Retinal pigment epithelial cell (primary cell): ENCODE data around the gene MAP3K5.
A peak's percentile ranks its signal among the peaks of the same experiment; 100 is the strongest.

Source experiments
- DNase-seq: peaks from one replicate; pipeline ENCODE4 v3.0.0-alpha.2; 2010; ENCODE audit warnings: low read depth
- H3K4me3 ChIP-seq: 2 replicates; pipeline ENCODE4 v1.5.1; 2011; ENCODE audit warnings: mild to moderate bottlenecking, low read length, control low read depth, moderate library complexity
- CTCF ChIP-seq: conservative IDR thresholded peaks from 2 replicates; pipeline ENCODE4 v1.5.1; 2011; ENCODE audit warnings: low read depth, low read length, control low read depth, inconsistent platforms

Gene MAP3K5

GRCh38 chr6:136635615-136636014, 156.7 kb downstream of the MAP3K5 start:
- no peak for DNase-seq
- no peak for TF ChIP-seq CTCF
- H3K4me3 ChIP-seq: no peak overlapping the region

DNA sequence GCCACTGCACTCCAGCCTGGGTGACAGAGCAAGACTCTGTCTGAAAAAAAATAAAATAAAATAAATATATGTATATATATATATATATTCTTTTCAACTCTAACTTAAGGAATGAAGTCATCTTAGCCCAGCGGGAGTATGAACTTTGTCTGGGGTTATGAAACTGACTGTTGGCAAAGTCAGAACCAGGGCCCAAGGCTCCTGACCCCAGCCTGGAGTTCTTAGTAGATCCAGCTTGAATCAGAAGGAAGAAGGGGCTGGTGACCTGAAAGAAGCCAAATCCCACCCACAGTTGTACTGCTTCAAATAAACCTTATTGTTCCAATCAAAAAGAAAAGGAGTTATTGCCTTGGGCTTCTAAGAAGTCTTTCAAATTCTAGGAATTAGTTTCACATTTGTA, 158.9 kb downstream of the MAP3K5 start:
- no peak for TF ChIP-seq CTCF
- no peak overlapping the region for H3K4me3 ChIP-seq
- DNase-seq: no peak

- no peak overlapping the region for H3K4me3 ChIP-seq
- peak; percentile 54 for DNase-seq
- no peak for TF ChIP-seq CTCF
These were observed 163.3 kb downstream of the MAP3K5 start for GRCh38 chr6:136628996-136629395.

DNA sequence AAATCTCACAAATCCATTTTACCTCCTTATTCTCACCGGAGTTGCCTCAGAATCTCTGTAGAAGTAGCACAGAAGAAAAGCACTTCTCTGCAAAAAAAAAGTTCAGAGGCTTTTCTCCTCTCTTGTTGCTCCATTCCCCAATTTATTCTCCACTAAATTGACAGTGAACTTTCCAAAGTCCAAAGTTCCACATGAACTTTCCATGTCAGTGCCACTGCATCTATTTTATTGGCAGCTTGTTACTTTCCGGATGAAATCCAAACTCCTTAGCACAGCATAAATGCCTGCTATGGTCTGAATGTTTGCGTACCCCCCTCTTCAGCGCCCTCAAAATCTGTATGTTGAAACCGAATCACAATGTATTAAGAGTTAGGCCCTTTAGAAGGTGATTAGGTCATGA, 165.1 kb downstream of the MAP3K5 start:
- DNase-seq: no peak
- no peak overlapping the region for H3K4me3 ChIP-seq
- no peak for TF ChIP-seq CTCF

DNA sequence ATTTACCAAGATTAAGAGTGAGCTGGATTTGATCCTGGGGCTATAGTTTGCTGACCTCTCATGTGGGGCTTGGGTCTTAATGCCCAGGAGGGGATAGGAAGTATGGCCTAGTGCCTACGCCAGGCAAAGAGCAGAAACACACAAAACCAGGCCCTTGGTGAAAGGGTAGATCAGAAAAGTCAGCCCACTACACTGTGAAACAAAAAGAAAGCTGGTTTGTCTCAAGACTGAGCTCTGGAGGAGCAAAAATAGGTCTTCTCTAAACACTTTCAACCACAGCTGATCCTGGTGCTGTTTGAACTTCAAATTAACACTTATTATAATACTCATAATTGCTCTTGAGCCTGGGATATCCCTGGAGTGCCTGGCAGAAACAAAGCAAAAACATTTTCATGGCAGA, 167.0 kb downstream of the MAP3K5 start:
- H3K4me3 ChIP-seq: no peak overlapping the region
- TF ChIP-seq CTCF: no peak

DNA sequence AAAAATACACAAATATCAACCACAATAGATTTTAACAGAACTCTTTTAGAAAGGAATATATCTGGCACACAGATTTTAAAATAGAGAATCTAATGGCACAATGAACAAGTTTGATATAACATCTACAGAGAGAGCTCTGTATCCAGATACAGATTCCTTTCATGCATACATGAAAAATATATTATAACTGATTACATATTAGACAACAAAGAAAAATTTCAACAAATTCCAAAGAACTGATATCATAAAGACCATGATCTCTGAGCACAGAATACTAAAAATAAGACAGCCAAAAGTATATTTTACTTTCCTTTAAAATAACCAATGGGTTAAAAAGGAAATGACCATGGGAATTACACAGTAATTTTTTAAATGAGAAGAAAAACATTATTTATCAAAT, 167.9 kb downstream of the MAP3K5 start:
- no peak for TF ChIP-seq CTCF
- no peak for DNase-seq
- H3K4me3 ChIP-seq: no peak overlapping the region

More for the DNA sequence above, 167.0 kb downstream of the MAP3K5 start:
- no peak for DNase-seq

DNA sequence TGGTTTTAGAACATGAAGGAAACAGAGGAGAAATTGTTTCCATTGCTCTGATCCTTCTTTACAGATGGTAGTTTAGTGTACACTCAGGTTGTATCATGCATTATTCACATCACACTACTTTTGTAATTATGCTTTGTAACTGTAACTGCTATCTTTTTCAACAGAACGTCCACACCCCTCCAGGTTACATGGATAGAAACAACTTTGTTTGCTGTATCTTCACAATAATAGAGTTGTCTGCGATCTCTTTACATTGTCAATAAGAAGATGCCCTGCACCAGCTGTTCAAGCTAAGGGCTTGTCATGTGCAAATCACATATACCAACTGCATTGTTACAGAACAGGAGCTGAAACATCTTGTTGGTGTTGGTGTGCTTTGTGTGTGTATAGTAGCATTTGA, 174.2 kb downstream of the MAP3K5 start:
- TF ChIP-seq CTCF: no peak

More for the DNA sequence above, 174.2 kb downstream of the MAP3K5 start:
- H3K4me3 ChIP-seq: no peak overlapping the region
- no peak for DNase-seq
